CD14-positive monocyte (primary cell): Measurements from ENCODE around the gene LRRC38. TPM values are rescaled to one million over a fixed set of nuclear protein-coding genes. Genes with fewer than 3 reads are reported as not detected.

Experiments
- DNase-seq, 3 donors: peaks; one replicate each; pipeline ENCODE4 v3.0.0-alpha.2; 2011 to 2022
- H2AFZ ChIP-seq: 2 replicates; pipeline ENCODE4 v1.6.0; 2012; ENCODE audit warnings: mild to moderate bottlenecking, low read depth, low read length, inconsistent platforms; ENCODE audit not compliant: insufficient read depth, poor library complexity, severe bottlenecking
- H3K27ac ChIP-seq, 2 donors: 1 replicate in 1 of 2; 2 replicates in 1 of 2; pipeline ENCODE4 v1.5.1; 2012 to 2013; ENCODE audit warnings: low read length in 2 of 2, control low read depth in 1 of 2, inconsistent platforms in 1 of 2, low read depth in 1 of 2, mild to moderate bottlenecking in 1 of 2
- H3K27me3 ChIP-seq, 2 donors: one replicate each; pipeline versions ENCODE4 v1.6.0 to v1.6.1; 2011 to 2013; ENCODE audit warnings: low read length in 2 of 2; ENCODE audit not compliant: control insufficient read depth in 2 of 2, insufficient read depth in 2 of 2
- H3K36me3 ChIP-seq, 2 donors: replicated peaks in 1 of 2; 1 replicate in 1 of 2; 2 replicates in 1 of 2; pipeline versions ENCODE4 v1.5.1 to v1.6.1; 2012 to 2013; ENCODE audit warnings: low read length in 2 of 2, control low read depth in 1 of 2, inconsistent platforms in 1 of 2, mild to moderate bottlenecking in 1 of 2; ENCODE audit not compliant: insufficient read depth in 2 of 2, control insufficient read depth in 1 of 2
- H3K4me1 ChIP-seq, 2 donors: 1 replicate in 1 of 2; 2 replicates in 1 of 2; pipeline versions ENCODE4 v1.5.1 to v1.6.1; 2012 to 2013; ENCODE audit warnings: low read length in 2 of 2, control low read depth in 1 of 2, inconsistent platforms in 1 of 2, mild to moderate bottlenecking in 1 of 2, moderate library complexity in 1 of 2; ENCODE audit not compliant: insufficient read depth in 2 of 2, control insufficient read depth in 1 of 2
- H3K4me2 ChIP-seq: replicated peaks from 2 replicates; pipeline ENCODE3; 2012; ENCODE audit warnings: low read length, moderate library complexity, mild to moderate bottlenecking; ENCODE audit not compliant: poor library complexity, severe bottlenecking; ENCODE audit errors: extremely low read depth
- H3K4me3 ChIP-seq, 3 experiments: fragments of 200-600 bp in 1 of 3; sonication (generic) in 1 of 3; replicated peaks in 1 of 3; 1 replicate in 2 of 3; 2 replicates in 1 of 3; pipeline ENCODE4 v1.5.1; 2011 to 2013; ENCODE audit warnings: low read length in 3 of 3, mild to moderate bottlenecking in 3 of 3, control low read depth in 2 of 3, low read depth in 2 of 3, inconsistent platforms in 1 of 3, moderate library complexity in 1 of 3
- H3K79me2 ChIP-seq: 2 replicates; pipeline ENCODE4 v1.6.0; 2012; ENCODE audit warnings: mild to moderate bottlenecking, control low read depth, inconsistent platforms, low read length, moderate library complexity; ENCODE audit not compliant: insufficient read depth
- H3K9ac ChIP-seq: 2 replicates; pipeline ENCODE4 v1.6.0; 2017; ENCODE audit warnings: low read length, mild to moderate bottlenecking; ENCODE audit not compliant: insufficient read depth, poor library complexity, severe bottlenecking
- H3K9me3 ChIP-seq, 2 donors: replicated peaks in 1 of 2; 1 replicate in 1 of 2; 2 replicates in 1 of 2; pipeline versions ENCODE4 v1.5.1 to v1.6.1; 2012 to 2013; ENCODE audit warnings: low read length in 2 of 2, control low read depth in 1 of 2; ENCODE audit not compliant: control insufficient read depth in 1 of 2, insufficient read depth in 1 of 2
- H4K20me1 ChIP-seq: 2 replicates; pipeline ENCODE4 v1.6.0; 2012; ENCODE audit warnings: mild to moderate bottlenecking, low read length, control low read depth, moderate library complexity; ENCODE audit not compliant: insufficient read depth
- H3K27ac Mint-ChIP-seq, 7 donors: one replicate each; pipeline ENCODE4 v1.8.0; 2020; ENCODE audit warnings: mild to moderate bottlenecking in 7 of 7, mixed read lengths in 7 of 7, moderate library complexity in 6 of 7, inconsistent platforms in 2 of 7
- H3K27me3 Mint-ChIP-seq, 3 donors: one replicate each; pipeline ENCODE4 v1.8.0; 2021 to 2022; ENCODE audit warnings: low read depth in 3 of 3, mild to moderate bottlenecking in 3 of 3, mixed read lengths in 3 of 3, moderate library complexity in 3 of 3, inconsistent platforms in 1 of 3
- H3K36me3 Mint-ChIP-seq, 2 donors: one replicate each; pipeline ENCODE4 v1.8.0; 2020; ENCODE audit warnings: mixed read lengths in 2 of 2, inconsistent platforms in 1 of 2, mild to moderate bottlenecking in 1 of 2
- H3K4me1 Mint-ChIP-seq: one replicate; pipeline ENCODE4 v1.8.0; 2020; ENCODE audit warnings: mild to moderate bottlenecking, mixed read lengths
- H3K4me3 Mint-ChIP-seq, 2 donors: one replicate each; pipeline ENCODE4 v1.8.0; 2020; ENCODE audit warnings: mild to moderate bottlenecking in 2 of 2, mixed read lengths in 2 of 2, moderate library complexity in 1 of 2
- H3K9me3 Mint-ChIP-seq, 7 donors: one replicate each; pipeline ENCODE4 v1.8.0; 2020 to 2022; ENCODE audit warnings: mixed read lengths in 7 of 7, mild to moderate bottlenecking in 6 of 7, moderate library complexity in 6 of 7, inconsistent platforms in 2 of 7
- WGBS: methylation state at CpG from one replicate; pipeline ENCODE4 v1.1.5; 2013; ENCODE audit warnings: missing lambda C conversion rate; ENCODE audit not compliant: insufficient coverage; 5-methylcytosine and 5-hydroxymethylcytosine counted together
- intact Hi-C, 2 donors: fragments of 100-400 bp; cut with micrococcal nuclease; formaldehyde crosslinking; loops; one replicate each; pipeline versions ENCODE4 v1.15.0 to v1.15.1; 2023
- polyA plus RNA-seq, 3 donors: library from polyadenylated mRNA; depleted of rRNA in 1 of 3; unstranded in 2 of 3; stranded (reverse) in 1 of 3; fragments of 300-500 nt in 2 of 3; fragments of >200 nt in 1 of 3; fragmentation: Illumina TruSeq in 2 of 3; gene quantifications; 1 replicate in 2 of 3; 2 replicates in 1 of 3; pipeline ENCODE4 v1.2.3, GENCODE V29; 2012 to 2021
- TF ChIP-seq, protein P1 (sequence below): fragments of 200-600 bp; IDR thresholded peaks from one replicate; pipeline ENCODE4 v1.8.0; 2022; ENCODE audit warnings: antibody characterized with exemption, mild to moderate bottlenecking

The LRRC38 gene
- polyA plus RNA-seq, 3 donors = not detected

DNA sequence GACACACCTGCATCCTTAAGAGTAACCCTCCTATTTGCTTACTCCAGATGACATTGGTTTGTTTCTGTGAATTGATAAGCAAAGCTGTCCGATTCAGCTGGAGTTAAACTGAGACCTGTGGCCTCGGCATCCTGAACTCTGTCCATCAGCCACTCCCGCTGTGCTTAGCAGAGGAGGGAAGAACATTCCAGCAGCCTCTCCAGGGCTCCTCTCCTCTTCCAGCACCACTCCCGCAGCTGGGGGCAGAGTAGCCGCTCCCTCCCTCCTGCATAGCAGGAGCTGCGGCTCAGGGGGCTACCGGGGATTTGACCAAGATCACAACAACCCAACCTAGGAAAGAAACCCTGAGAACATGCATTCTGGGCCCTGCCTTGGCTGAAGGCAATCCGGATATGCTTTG is 8.8 kb downstream of the LRRC38 start:
- H3K27me3 Mint-ChIP-seq = peaks cover 5 to 17% (median 13%) of the 10 kb centered on the region in 3 donors
- peaks cover 0 to 5% of the 10 kb centered on the region in 2 donors for H3K27me3 ChIP-seq
- H3K27ac Mint-ChIP-seq = no peak overlapping the region

DNA sequence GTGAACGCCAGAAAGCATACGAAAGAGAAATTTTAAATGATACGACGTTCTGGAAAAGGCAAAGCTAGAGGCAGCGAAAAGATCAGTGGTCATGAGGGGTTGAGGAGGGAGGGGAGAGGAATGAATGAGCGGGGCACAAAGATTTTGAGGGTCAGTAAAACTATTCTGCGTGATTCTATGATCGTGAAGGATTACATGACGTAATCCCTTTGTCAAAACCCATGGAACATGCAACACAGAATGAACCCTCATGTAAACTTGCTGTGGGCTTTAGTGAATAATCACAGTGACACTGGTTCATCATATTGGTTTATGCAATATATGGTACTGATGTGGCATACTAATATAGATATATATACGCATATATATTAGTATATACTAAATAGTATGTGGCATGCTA is 13.0 kb downstream of the LRRC38 start:
- H3K9me3 ChIP-seq = no peaks in the 10 kb centered on the region
- no peaks in the 10 kb centered on the region for H3K4me1 Mint-ChIP-seq
- H3K79me2 ChIP-seq = no peaks in the 10 kb centered on the region
- no peak overlapping the region for H3K27ac Mint-ChIP-seq
- peaks cover 8 to 12% (median 11%) of the 10 kb centered on the region in 3 donors for H3K27me3 Mint-ChIP-seq
- TF ChIP-seq, protein P1, sequence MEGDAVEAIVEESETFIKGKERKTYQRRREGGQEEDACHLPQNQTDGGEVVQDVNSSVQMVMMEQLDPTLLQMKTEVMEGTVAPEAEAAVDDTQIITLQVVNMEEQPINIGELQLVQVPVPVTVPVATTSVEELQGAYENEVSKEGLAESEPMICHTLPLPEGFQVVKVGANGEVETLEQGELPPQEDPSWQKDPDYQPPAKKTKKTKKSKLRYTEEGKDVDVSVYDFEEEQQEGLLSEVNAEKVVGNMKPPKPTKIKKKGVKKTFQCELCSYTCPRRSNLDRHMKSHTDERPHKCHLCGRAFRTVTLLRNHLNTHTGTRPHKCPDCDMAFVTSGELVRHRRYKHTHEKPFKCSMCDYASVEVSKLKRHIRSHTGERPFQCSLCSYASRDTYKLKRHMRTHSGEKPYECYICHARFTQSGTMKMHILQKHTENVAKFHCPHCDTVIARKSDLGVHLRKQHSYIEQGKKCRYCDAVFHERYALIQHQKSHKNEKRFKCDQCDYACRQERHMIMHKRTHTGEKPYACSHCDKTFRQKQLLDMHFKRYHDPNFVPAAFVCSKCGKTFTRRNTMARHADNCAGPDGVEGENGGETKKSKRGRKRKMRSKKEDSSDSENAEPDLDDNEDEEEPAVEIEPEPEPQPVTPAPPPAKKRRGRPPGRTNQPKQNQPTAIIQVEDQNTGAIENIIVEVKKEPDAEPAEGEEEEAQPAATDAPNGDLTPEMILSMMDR = no peak
- H3K4me2 ChIP-seq = no peak overlapping the region
- H3K9me3 Mint-ChIP-seq = no peaks in the 10 kb centered on the region
- DNase-seq = no peak
- H3K36me3 Mint-ChIP-seq = no peaks in the 10 kb centered on the region
- no peak overlapping the region for H2AFZ ChIP-seq
- H3K4me3 ChIP-seq = no peak overlapping the region
- H4K20me1 ChIP-seq = no peaks in the 10 kb centered on the region
- no peaks in the 10 kb centered on the region for H3K4me1 ChIP-seq
- H3K4me3 Mint-ChIP-seq = no peak overlapping the region
- H3K36me3 ChIP-seq = no peaks in the 10 kb centered on the region
- H3K27ac ChIP-seq = no peak overlapping the region
- no peak overlapping the region for H3K9ac ChIP-seq
- 98% methylated on average over 8 of the region's 10 CpGs for WGBS
- intact Hi-C loops = no loop called here
- no peaks in the 10 kb centered on the region for H3K27me3 ChIP-seq

More for the DNA sequence above, 8.8 kb downstream of the LRRC38 start:
- Mint-ChIP-seq H3K4me1 (no peaks in the 10 kb centered on the region), H3K36me3 (no peaks in the 10 kb centered on the region), H3K4me3 (no peak overlapping the region), H3K9me3 (no peaks in the 10 kb centered on the region)
- no peak overlapping the region for H2AFZ ChIP-seq
- no peaks in the 10 kb centered on the region for H3K9me3 ChIP-seq
- H3K9ac ChIP-seq = no peak overlapping the region
- TF ChIP-seq, protein P1 = no peak
- H3K36me3 ChIP-seq = no peaks in the 10 kb centered on the region
- H3K27ac ChIP-seq = no peak overlapping the region
- H4K20me1 ChIP-seq = no peaks in the 10 kb centered on the region
- intact Hi-C loops = no loop called here
- H3K4me3 ChIP-seq = no peak overlapping the region
- H3K4me2 ChIP-seq = no peak overlapping the region
- no peaks in the 10 kb centered on the region for H3K4me1 ChIP-seq
- no peaks in the 10 kb centered on the region for H3K79me2 ChIP-seq
- 78% methylated on average over 5 of the region's 8 CpGs for WGBS
- DNase-seq = no peak
